PC-3 (cell line): ENCODE results near the gene PDE11A. TPM values are rescaled to one million over a fixed set of nuclear protein-coding genes. Genes with fewer than 3 reads are reported as not detected.

Experiments
- ATAC-seq: fragments of 200-7000 bp; cut with Tn5 transposase; 2 replicates; pipeline ENCODE4 v1.9.1; 2020; ENCODE audit warnings: mild to moderate bottlenecking, moderate library complexity
- BruUV-seq: library from RNA; stranded (reverse); fragments of 400-500 nt; replicated peaks from 2 replicates; lab custom pipeline; 2021; lab: Mats Ljungman, UMichigan
- CTCF ChIA-PET: fragments of 300-600 bp; sonication (Branson Sonifier 250); formaldehyde crosslinking; loops from one replicate; lab custom pipeline; 2022; ENCODE audit warnings: antibody characterized with exemption; lab: Charles Lee
- POLR2A ChIA-PET: fragments of 300-600 bp; sonication (Branson Sonifier 250); formaldehyde crosslinking; loops from one replicate; lab custom pipeline; 2022; ENCODE audit warnings: antibody characterized with exemption; ENCODE audit not compliant: unreplicated experiment; lab: Charles Lee
- DNase-seq: peaks from one replicate; pipeline ENCODE4 v3.0.0-alpha.2; 2015
- H2AFZ ChIP-seq: fragments of 300-600 bp; sonication (generic); 2 replicates; pipeline ENCODE4 v1.6.0; 2016; ENCODE audit warnings: antibody characterized with exemption, low read length
- H3F3A ChIP-seq: fragments of 300-600 bp; sonication (generic); one replicate; pipeline ENCODE4 v1.6.0; 2017; ENCODE audit warnings: antibody characterized with exemption, low read length, control low read depth, mild to moderate bottlenecking; ENCODE audit not compliant: unreplicated experiment
- H3K27ac ChIP-seq: fragments of 300-600 bp; sonication (generic); 2 replicates; pipeline ENCODE4 v1.5.1; 2016; ENCODE audit warnings: mild to moderate bottlenecking, low read length
- H3K27me3 ChIP-seq: fragments of 300-600 bp; sonication (generic); 2 replicates; pipeline ENCODE4 v1.6.1; 2016; ENCODE audit warnings: low read length, mixed read lengths
- H3K36me3 ChIP-seq: fragments of 300-600 bp; sonication (generic); 2 replicates; pipeline ENCODE4 v1.6.1; 2016; ENCODE audit warnings: low read depth, mixed run types, low read length, mixed read lengths
- H3K4me1 ChIP-seq: fragments of 300-600 bp; sonication (generic); 2 replicates; pipeline ENCODE4 v1.5.1; 2016; ENCODE audit warnings: low read length; ENCODE audit not compliant: insufficient read depth
- H3K4me2 ChIP-seq: fragments of 300-600 bp; sonication (generic); 2 replicates; pipeline ENCODE4 v1.6.0; 2016; ENCODE audit warnings: low read length
- H3K4me3 ChIP-seq: fragments of 300-600 bp; sonication (generic); 2 replicates; pipeline ENCODE4 v1.5.1; 2016; ENCODE audit warnings: mild to moderate bottlenecking, low read length, mixed read lengths
- H3K79me2 ChIP-seq: fragments of 300-600 bp; sonication (generic); 2 replicates; pipeline ENCODE4 v1.6.1; 2017; ENCODE audit warnings: low read length, mixed read lengths
- H3K9ac ChIP-seq: fragments of 300-600 bp; sonication (generic); 2 replicates; pipeline ENCODE4 v1.6.0; 2016; ENCODE audit warnings: mild to moderate bottlenecking, low read length
- H3K9me2 ChIP-seq: fragments of 300-600 bp; sonication (generic); replicated peaks from 2 replicates; pipeline ENCODE4 v1.6.1; 2016; ENCODE audit warnings: mixed run types, low read length, mixed read lengths
- H3K9me3 ChIP-seq: fragments of 300-600 bp; sonication (generic); 2 replicates; pipeline ENCODE4 v1.6.1; 2016; ENCODE audit warnings: low read length, mixed read lengths
- H4K20me1 ChIP-seq: fragments of 300-600 bp; sonication (generic); 2 replicates; pipeline ENCODE4 v1.6.1; 2016; ENCODE audit warnings: low read length, mixed read lengths
- CTCF ChIP-seq: fragments of 300-600 bp; sonication (generic); conservative IDR thresholded peaks from 2 replicates; pipeline ENCODE4 v1.5.1; 2017; ENCODE audit warnings: antibody characterized with exemption, low read depth, mild to moderate bottlenecking, low read length
- EZH2 ChIP-seq: fragments of 300-600 bp; sonication (generic); IDR thresholded peaks from one replicate; pipeline ENCODE4 v1.6.1; 2017; ENCODE audit warnings: antibody characterized with exemption, mild to moderate bottlenecking, low read length; ENCODE audit not compliant: unreplicated experiment
- EZH2phosphoT487 ChIP-seq: fragments of 300-600 bp; sonication (generic); IDR thresholded peaks from 2 replicates; pipeline ENCODE4 v1.6.1; 2018; ENCODE audit warnings: mild to moderate bottlenecking, antibody characterized with exemption, low read length, borderline replicate concordance
- intact Hi-C: fragments of 100-400 bp; cut with micrococcal nuclease; formaldehyde crosslinking; loops from 2 replicates; pipeline ENCODE4 v1.9.0; 2023
- total RNA-seq: library from RNA; depleted of rRNA; stranded (reverse); fragments of >200 nt; gene quantifications from 2 replicates; pipeline ENCODE4 v1.2.3, GENCODE V29; 2014

PDE11A gene
- total RNA-seq, 1 experiment from 2014 or later, result 0.15 TPM

- ChIA-PET CTCF (no interaction called here), POLR2A (no interaction called here)
- Histone ChIP-seq H3K36me3 (no peaks in the 10 kb centered on the region), H3K9ac (no peak overlapping the region), H3K4me1 (no peaks in the 10 kb centered on the region), H3K27me3 (no peaks in the 10 kb centered on the region; the same call in 1 of the 2 replicates), H3K27ac (no peak overlapping the region), H2AFZ (no peak overlapping the region), H3K4me3 (no peak overlapping the region), H3F3A (no peaks in the 10 kb centered on the region), H3K79me2 (no peaks in the 10 kb centered on the region), H3K9me2 (no peaks in the 10 kb centered on the region), H3K9me3 (no peaks in the 10 kb centered on the region), H4K20me1 (no peaks in the 10 kb centered on the region), H3K4me2 (no peak overlapping the region)
- TF ChIP-seq EZH2phosphoT487 (no peak), EZH2 (no peak), CTCF (no peak)
- BruUV-seq, result no TSS peak
- no peak for ATAC-seq
- DNase-seq, result no peak
- intact Hi-C loops, result no loop called here
These were observed 261.7 kb downstream of the PDE11A start for GRCh38 chr2:177810906-177811305.

- no peak for TF ChIP-seq CTCF
- TF ChIP-seq EZH2phosphoT487, result no peak
- no peak for TF ChIP-seq EZH2
- BruUV-seq, result no TSS peak
- no peak overlapping the region for H3K27ac ChIP-seq
- H3K9me3 ChIP-seq, result no peaks in the 10 kb centered on the region
- no peaks in the 10 kb centered on the region for H3K9me2 ChIP-seq
- intact Hi-C loops, result no loop called here
- no peak overlapping the region for H2AFZ ChIP-seq
- DNase-seq, result no peak
- H3K4me2 ChIP-seq, result no peak overlapping the region
- H3K27me3 ChIP-seq, result no peaks in the 10 kb centered on the region
- H3K4me3 ChIP-seq, result no peak overlapping the region
- H3F3A ChIP-seq, result no peaks in the 10 kb centered on the region
- H3K9ac ChIP-seq, result no peak overlapping the region
- ChIA-PET CTCF (no interaction called here), POLR2A (no interaction called here)
- no peaks in the 10 kb centered on the region for H3K4me1 ChIP-seq
- no peak for ATAC-seq
- H4K20me1 ChIP-seq, result no peaks in the 10 kb centered on the region
- H3K79me2 ChIP-seq, result no peaks in the 10 kb centered on the region
- H3K36me3 ChIP-seq, result no peaks in the 10 kb centered on the region
These were observed 263.4 kb downstream of the PDE11A start for GRCh38 chr2:177808984-177809809.

- no peak for ATAC-seq
- BruUV-seq, result no TSS peak
- CTCF ChIA-PET, result no interaction called here
- Histone ChIP-seq H3F3A (no peaks in the 10 kb centered on the region), H3K4me2 (no peak overlapping the region), H3K79me2 (no peaks in the 10 kb centered on the region), H3K9me3 (no peaks in the 10 kb centered on the region), H3K27ac (no peak overlapping the region), H2AFZ (no peak overlapping the region), H3K36me3 (no peaks in the 10 kb centered on the region), H3K27me3 (no peaks in the 10 kb centered on the region), H3K9ac (no peak overlapping the region), H3K4me1 (no peaks in the 10 kb centered on the region), H3K9me2 (no peaks in the 10 kb centered on the region), H4K20me1 (no peaks in the 10 kb centered on the region), H3K4me3 (no peak overlapping the region)
- intact Hi-C loops, result no loop called here
- POLR2A ChIA-PET, result no interaction called here
- TF ChIP-seq EZH2phosphoT487, result no peak
- no peak for TF ChIP-seq EZH2
- DNase-seq, result no peak
These were observed 266.6 kb downstream of the PDE11A start for GRCh38 chr2:177806025-177806424.
